HEK293 (cell line): ENCODE results near the gene CSNK1G2.

Source experiments
- GLI4 ChIP-seq: fragments of 450-650 bp; formaldehyde crosslinking; IDR thresholded peaks from 2 replicates; pipeline ENCODE4 v1.5.1; 2016; ENCODE audit warnings: missing biosample characterization, missing genetic modification characterization
- GLIS1 ChIP-seq: fragments of 450-650 bp; formaldehyde crosslinking; IDR thresholded peaks from 2 replicates; pipeline ENCODE4 v1.5.1; 2016; ENCODE audit warnings: missing biosample characterization, missing genetic modification characterization
- KLF7 ChIP-seq: fragments of 450-650 bp; formaldehyde crosslinking; IDR thresholded peaks from 2 replicates; pipeline ENCODE4 v1.5.1; 2016; ENCODE audit warnings: missing biosample characterization, missing genetic modification characterization, borderline replicate concordance
- MEIS1 ChIP-seq: sonication (generic); formaldehyde crosslinking; IDR thresholded peaks from 2 replicates; pipeline ENCODE4 v1.8.1; 2022; ENCODE audit warnings: missing genetic modification reagents, mild to moderate bottlenecking, borderline replicate concordance
- MZF1 ChIP-seq: fragments of 450-650 bp; formaldehyde crosslinking; IDR thresholded peaks from 2 replicates; pipeline ENCODE4 v1.5.1; 2017; ENCODE audit warnings: missing biosample characterization, missing genetic modification characterization, borderline replicate concordance
- PATZ1 ChIP-seq: fragments of 450-650 bp; formaldehyde crosslinking; IDR thresholded peaks from 2 replicates; pipeline ENCODE4 v1.5.1; 2016; ENCODE audit warnings: missing biosample characterization, missing genetic modification characterization
- PRDM4 ChIP-seq: fragments of 450-650 bp; formaldehyde crosslinking; IDR thresholded peaks from 2 replicates; pipeline ENCODE4 v1.5.1; 2017; ENCODE audit warnings: missing biosample characterization, missing genetic modification characterization
- SALL2 ChIP-seq: fragments of 450-650 bp; formaldehyde crosslinking; IDR thresholded peaks from 2 replicates; pipeline ENCODE4 v1.5.0; 2017; ENCODE audit warnings: missing biosample characterization, mild to moderate bottlenecking, missing genetic modification characterization, borderline replicate concordance
- SCRT1 ChIP-seq: fragments of 450-650 bp; formaldehyde crosslinking; IDR thresholded peaks from 2 replicates; pipeline ENCODE4 v1.5.1; 2016; ENCODE audit warnings: missing biosample characterization, missing genetic modification characterization, borderline replicate concordance
- SP3 ChIP-seq: fragments of 450-650 bp; formaldehyde crosslinking; IDR thresholded peaks from 2 replicates; pipeline ENCODE4 v1.5.1; 2016; ENCODE audit warnings: missing biosample characterization, missing genetic modification characterization
- ZBTB17 ChIP-seq: fragments of 450-650 bp; formaldehyde crosslinking; IDR thresholded peaks from 2 replicates; pipeline ENCODE4 v1.5.1; 2016; ENCODE audit warnings: missing biosample characterization, missing genetic modification characterization
- ZBTB20 ChIP-seq: fragments of 450-650 bp; formaldehyde crosslinking; IDR thresholded peaks from 2 replicates; pipeline ENCODE4 v1.5.1; 2016; ENCODE audit warnings: missing biosample characterization, missing genetic modification characterization
- ZFHX2 ChIP-seq: fragments of 450-650 bp; formaldehyde crosslinking; conservative IDR thresholded peaks from 2 replicates; pipeline ENCODE4 v1.5.1; 2016; ENCODE audit warnings: missing biosample characterization, missing genetic modification characterization
- ZNF121 ChIP-seq: fragments of 450-650 bp; formaldehyde crosslinking; IDR thresholded peaks from 2 replicates; pipeline ENCODE4 v1.5.1; 2016; ENCODE audit warnings: missing biosample characterization, missing genetic modification characterization
- ZNF132 ChIP-seq: fragments of 450-650 bp; formaldehyde crosslinking; IDR thresholded peaks from 2 replicates; pipeline ENCODE4 v1.5.1; 2017; ENCODE audit warnings: missing biosample characterization, missing genetic modification characterization, borderline replicate concordance
- ZNF140 ChIP-seq: fragments of 450-650 bp; formaldehyde crosslinking; IDR thresholded peaks from 2 replicates; pipeline ENCODE4 v1.5.1; 2016; ENCODE audit warnings: missing biosample characterization, missing genetic modification characterization
- ZNF26 ChIP-seq: fragments of 450-650 bp; formaldehyde crosslinking; IDR thresholded peaks from 2 replicates; pipeline ENCODE4 v1.5.1; 2016; ENCODE audit warnings: missing biosample characterization, missing genetic modification characterization
- ZNF311 ChIP-seq: fragments of 450-650 bp; formaldehyde crosslinking; IDR thresholded peaks from 2 replicates; pipeline ENCODE4 v1.5.1; 2017; ENCODE audit warnings: missing biosample characterization, missing genetic modification characterization, borderline replicate concordance
- ZNF426 ChIP-seq: fragments of 450-650 bp; formaldehyde crosslinking; IDR thresholded peaks from 2 replicates; pipeline ENCODE4 v1.5.1; 2017; ENCODE audit warnings: missing biosample characterization, missing genetic modification characterization, mild to moderate bottlenecking, inconsistent platforms, moderate library complexity
- ZNF473 ChIP-seq: fragments of 450-650 bp; formaldehyde crosslinking; IDR thresholded peaks from 2 replicates; pipeline ENCODE4 v1.5.1; 2017; ENCODE audit warnings: missing biosample characterization, missing genetic modification characterization
- ZNF558 ChIP-seq: fragments of 450-650 bp; formaldehyde crosslinking; IDR thresholded peaks from 2 replicates; pipeline ENCODE4 v1.5.1; 2016; ENCODE audit warnings: missing biosample characterization, missing genetic modification characterization
- ZNF600 ChIP-seq: fragments of 450-650 bp; formaldehyde crosslinking; IDR thresholded peaks from 2 replicates; pipeline ENCODE4 v1.5.1; 2016; ENCODE audit warnings: missing biosample characterization, missing genetic modification characterization
- ZNF629 ChIP-seq: fragments of 450-650 bp; formaldehyde crosslinking; IDR thresholded peaks from 2 replicates; pipeline ENCODE4 v1.5.1; 2017; ENCODE audit warnings: missing biosample characterization, missing genetic modification characterization
- ZNF677 ChIP-seq: fragments of 450-650 bp; IDR thresholded peaks from 2 replicates; pipeline ENCODE4 v1.5.0; 2018; ENCODE audit warnings: missing biosample characterization, mild to moderate bottlenecking, missing genetic modification characterization, moderate library complexity
- ZNF707 ChIP-seq: fragments of 450-650 bp; formaldehyde crosslinking; IDR thresholded peaks from 2 replicates; pipeline ENCODE4 v1.5.1; 2016; ENCODE audit warnings: missing biosample characterization, missing genetic modification characterization
- ZNF785 ChIP-seq: fragments of 450-650 bp; formaldehyde crosslinking; IDR thresholded peaks from 2 replicates; pipeline ENCODE4 v1.5.1; 2016; ENCODE audit warnings: missing biosample characterization, missing genetic modification characterization
- TF ChIP-seq, protein P1 (sequence below): fragments of 450-650 bp; formaldehyde crosslinking; IDR thresholded peaks from 2 replicates; pipeline ENCODE4 v1.5.1; 2016; ENCODE audit warnings: missing biosample characterization, missing genetic modification characterization
- TF ChIP-seq, protein P2 (sequence below): fragments of 450-650 bp; formaldehyde crosslinking; IDR thresholded peaks from 2 replicates; pipeline ENCODE4 v1.5.1; 2017; ENCODE audit warnings: missing biosample characterization, missing genetic modification characterization
- TF ChIP-seq, protein P3 (sequence below): fragments of 450-650 bp; IDR thresholded peaks from 2 replicates; pipeline ENCODE4 v1.5.1; 2018; ENCODE audit warnings: missing biosample characterization, missing genetic modification characterization

Gene CSNK1G2

GRCh38 chr19:1941146-1942077 is at the start of gene CSNK1G2 (continued):
- TF ChIP-seq, protein P1, sequence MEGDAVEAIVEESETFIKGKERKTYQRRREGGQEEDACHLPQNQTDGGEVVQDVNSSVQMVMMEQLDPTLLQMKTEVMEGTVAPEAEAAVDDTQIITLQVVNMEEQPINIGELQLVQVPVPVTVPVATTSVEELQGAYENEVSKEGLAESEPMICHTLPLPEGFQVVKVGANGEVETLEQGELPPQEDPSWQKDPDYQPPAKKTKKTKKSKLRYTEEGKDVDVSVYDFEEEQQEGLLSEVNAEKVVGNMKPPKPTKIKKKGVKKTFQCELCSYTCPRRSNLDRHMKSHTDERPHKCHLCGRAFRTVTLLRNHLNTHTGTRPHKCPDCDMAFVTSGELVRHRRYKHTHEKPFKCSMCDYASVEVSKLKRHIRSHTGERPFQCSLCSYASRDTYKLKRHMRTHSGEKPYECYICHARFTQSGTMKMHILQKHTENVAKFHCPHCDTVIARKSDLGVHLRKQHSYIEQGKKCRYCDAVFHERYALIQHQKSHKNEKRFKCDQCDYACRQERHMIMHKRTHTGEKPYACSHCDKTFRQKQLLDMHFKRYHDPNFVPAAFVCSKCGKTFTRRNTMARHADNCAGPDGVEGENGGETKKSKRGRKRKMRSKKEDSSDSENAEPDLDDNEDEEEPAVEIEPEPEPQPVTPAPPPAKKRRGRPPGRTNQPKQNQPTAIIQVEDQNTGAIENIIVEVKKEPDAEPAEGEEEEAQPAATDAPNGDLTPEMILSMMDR (tag by site-specific recombination), result no peak
- TF ChIP-seq KLF7 (tag by site-specific recombination), result no peak
- no peak for TF ChIP-seq ZNF629 (tag by site-specific recombination)
- TF ChIP-seq ZNF677 (tag by site-specific recombination), result no peak
- TF ChIP-seq PRDM4 (tag by site-specific recombination), result no peak
- no peak for TF ChIP-seq ZNF311 (tag by site-specific recombination)
- no peak; the same call in 1 of the 2 replicates for TF ChIP-seq GLI4 (tag by site-specific recombination)
- peak; percentile 66 for TF ChIP-seq GLIS1
- peak; percentile 89 for TF ChIP-seq SP3 (tag by site-specific recombination)
- TF ChIP-seq ZNF426 (tag by site-specific recombination), result no peak
- peak; percentile 98 for TF ChIP-seq ZFHX2 (tag by site-specific recombination)
- TF ChIP-seq ZNF785 (tag by site-specific recombination), result no peak
- no peak for TF ChIP-seq ZBTB20 (tag by site-specific recombination)
- TF ChIP-seq PATZ1 (tag by site-specific recombination), result peak; percentile 96
- TF ChIP-seq ZNF473 (tag by site-specific recombination), result no peak
- TF ChIP-seq, protein P2, sequence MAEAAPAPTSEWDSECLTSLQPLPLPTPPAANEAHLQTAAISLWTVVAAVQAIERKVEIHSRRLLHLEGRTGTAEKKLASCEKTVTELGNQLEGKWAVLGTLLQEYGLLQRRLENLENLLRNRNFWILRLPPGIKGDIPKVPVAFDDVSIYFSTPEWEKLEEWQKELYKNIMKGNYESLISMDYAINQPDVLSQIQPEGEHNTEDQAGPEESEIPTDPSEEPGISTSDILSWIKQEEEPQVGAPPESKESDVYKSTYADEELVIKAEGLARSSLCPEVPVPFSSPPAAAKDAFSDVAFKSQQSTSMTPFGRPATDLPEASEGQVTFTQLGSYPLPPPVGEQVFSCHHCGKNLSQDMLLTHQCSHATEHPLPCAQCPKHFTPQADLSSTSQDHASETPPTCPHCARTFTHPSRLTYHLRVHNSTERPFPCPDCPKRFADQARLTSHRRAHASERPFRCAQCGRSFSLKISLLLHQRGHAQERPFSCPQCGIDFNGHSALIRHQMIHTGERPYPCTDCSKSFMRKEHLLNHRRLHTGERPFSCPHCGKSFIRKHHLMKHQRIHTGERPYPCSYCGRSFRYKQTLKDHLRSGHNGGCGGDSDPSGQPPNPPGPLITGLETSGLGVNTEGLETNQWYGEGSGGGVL (tag by site-specific recombination), result peak; percentile 92
- TF ChIP-seq ZNF140 (tag by site-specific recombination), result no peak
- TF ChIP-seq, protein P3, sequence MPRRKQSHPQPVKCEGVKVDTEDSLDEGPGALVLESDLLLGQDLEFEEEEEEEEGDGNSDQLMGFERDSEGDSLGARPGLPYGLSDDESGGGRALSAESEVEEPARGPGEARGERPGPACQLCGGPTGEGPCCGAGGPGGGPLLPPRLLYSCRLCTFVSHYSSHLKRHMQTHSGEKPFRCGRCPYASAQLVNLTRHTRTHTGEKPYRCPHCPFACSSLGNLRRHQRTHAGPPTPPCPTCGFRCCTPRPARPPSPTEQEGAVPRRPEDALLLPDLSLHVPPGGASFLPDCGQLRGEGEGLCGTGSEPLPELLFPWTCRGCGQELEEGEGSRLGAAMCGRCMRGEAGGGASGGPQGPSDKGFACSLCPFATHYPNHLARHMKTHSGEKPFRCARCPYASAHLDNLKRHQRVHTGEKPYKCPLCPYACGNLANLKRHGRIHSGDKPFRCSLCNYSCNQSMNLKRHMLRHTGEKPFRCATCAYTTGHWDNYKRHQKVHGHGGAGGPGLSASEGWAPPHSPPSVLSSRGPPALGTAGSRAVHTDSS, result no peak
- TF ChIP-seq ZNF132, result no peak
- TF ChIP-seq ZNF26 (tag by site-specific recombination), result no peak
- peak; percentile 98 for TF ChIP-seq SCRT1 (tag by site-specific recombination)
- TF ChIP-seq ZBTB17 (tag by site-specific recombination), result no peak
- TF ChIP-seq MZF1, result no peak
- TF ChIP-seq ZNF707 (tag by site-specific recombination), result no peak
- no peak for TF ChIP-seq SALL2 (tag by site-specific recombination)
- TF ChIP-seq ZNF121, result no peak
- no peak for TF ChIP-seq ZNF558 (tag by site-specific recombination)
- TF ChIP-seq MEIS1 (CRISPR knock-in tag), result no peak
- TF ChIP-seq ZNF600 (tag by site-specific recombination), result peak; percentile 76; the same call in 1 of the 2 replicates
